Activated CD4-positive, CD25-positive, alpha-beta regulatory T cell treated with anti-CD3 and anti-CD28 coated beads, Interleukin-2, amount 50 U/mL, for 16 hours (primary cell): ENCODE measurements around the gene MRPS18A.
"Not testable (repeated sequence)": the region's sequence is repeated elsewhere in the genome, so short reads cannot be mapped to it uniquely, and the experiment has no call there.

Experiments
- DNase-seq: peaks from one replicate; pipeline ENCODE4 v3.0.0-alpha.2; 2020; ENCODE audit warnings: low read depth, low spot score

Gene MRPS18A

DNA sequence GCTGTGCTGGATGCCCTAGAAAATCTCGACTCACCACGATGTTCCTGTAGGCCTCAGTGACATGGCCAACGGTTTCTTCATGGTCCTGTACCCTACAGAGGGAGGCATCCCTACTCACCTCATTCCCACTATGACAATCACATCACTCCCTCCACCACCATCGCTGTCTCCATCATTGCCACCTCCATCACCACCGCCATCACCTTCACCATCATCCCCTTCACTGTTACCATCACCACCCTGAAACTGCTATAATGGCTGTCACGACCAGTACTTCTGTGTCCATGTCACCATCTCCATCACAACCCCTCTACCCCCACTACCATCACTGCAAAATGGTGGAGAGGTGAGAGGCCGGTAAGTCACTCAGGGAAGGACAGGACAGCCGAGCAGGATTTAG lies 29.8 kb upstream of the MRPS18A start:
- no peak for DNase-seq

DNA sequence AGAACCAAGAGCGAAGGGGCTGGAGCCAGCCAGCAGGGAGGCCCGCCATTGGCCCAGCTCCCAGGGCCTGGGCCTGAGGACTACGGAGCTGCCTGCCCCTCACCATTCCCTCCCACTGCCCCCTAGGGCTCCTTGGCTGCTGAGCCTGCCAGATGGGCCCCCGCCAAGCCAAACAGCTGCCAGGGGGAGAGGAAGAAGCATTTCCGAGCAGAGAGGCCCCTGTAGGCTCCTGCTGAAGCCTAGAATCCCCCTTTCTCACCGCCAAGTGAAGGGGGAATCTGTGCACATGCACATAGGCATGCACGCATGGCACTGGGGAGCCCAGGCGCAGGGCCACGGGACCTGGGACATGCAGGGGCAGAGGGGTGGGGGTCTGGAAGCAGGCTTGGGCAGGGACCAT lies 28.5 kb upstream of the MRPS18A start:
- DNase-seq: no peak

GRCh38 chr6:43715056-43715788 lies 27.6 kb upstream of the MRPS18A start:
- no peak for DNase-seq

- DNase-seq: no peak
Measured at GRCh38 chr6:43714311-43715055, 26.9 kb upstream of the MRPS18A start.

DNA sequence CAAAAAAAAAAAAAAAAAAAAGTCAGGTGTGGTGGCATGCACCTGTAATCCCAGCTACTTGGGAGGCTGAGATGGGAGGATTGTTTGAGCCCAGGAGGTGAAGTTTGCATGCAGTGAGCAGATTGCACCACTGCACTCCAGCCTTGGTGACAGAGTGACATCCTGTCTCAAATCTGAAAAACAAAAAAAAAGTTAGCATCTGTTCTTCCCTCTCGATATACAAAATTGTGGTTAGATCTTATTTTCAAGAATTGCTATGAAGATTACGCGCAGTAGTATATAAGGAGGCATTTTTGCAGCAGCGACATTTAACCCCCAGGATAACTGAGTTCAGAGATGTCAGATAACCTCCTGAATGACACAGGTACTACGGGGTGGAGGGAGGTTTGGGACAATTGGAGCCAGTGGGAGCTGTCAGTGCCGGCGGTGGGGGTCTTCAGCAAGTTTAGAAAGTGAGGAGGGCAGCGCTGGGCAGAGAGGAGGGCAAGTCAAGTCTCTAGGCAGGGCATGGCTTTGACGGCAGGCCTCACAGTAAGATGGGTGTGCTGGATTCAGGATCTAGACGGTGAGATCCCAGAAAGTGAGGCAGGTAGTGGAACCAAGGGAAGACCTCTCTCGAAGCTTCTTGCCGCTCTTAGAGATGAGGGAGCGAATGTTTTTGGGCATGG lies 26.2 kb upstream of the MRPS18A start:
- no peak for DNase-seq

DNA sequence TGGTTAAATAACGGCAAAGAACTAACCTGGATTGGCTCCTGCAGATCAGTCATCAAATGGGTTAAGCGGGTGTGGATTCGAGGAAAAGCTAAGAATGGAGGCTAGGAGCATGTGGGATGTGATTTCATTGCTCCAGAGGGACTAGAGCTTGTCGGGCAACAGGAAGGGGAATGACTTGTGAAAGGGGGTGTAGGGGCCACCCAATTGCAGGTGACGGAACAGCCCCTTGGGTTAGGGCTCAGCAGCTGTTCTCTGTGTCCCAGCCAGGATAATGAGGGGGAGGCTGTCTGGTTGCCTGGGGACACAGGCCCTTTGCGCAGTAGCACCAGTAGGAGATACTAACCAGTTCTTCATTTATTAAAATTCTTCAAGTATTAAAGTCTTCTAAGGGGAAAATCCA lies 25.0 kb upstream of the MRPS18A start:
- no peak for DNase-seq

DNA sequence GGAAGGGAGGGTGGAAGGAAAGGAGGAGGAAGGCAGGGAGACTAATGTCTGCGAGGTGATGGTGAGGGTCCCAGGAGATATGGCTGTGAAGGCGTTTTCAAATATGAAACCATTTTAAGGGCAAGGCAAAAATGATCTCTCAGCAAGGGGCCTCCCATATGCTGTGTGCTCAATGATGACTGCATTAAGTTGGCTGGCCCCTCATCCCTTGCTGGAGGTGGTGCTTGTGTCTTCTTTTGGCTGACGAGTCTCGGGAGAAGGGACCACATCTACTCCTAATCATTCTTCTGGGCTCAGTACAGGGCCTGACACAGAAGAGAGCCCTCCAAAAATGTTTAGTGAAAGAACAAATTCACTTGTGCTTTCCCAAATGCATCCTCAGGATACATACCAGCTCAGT lies 23.0 kb upstream of the MRPS18A start:
- DNase-seq: no peak

- no peak for DNase-seq
Measured at GRCh38 chr6:43709654-43710303, 22.2 kb upstream of the MRPS18A start.

- DNase-seq: no peak
Measured at GRCh38 chr6:43708860-43709653, 21.5 kb upstream of the MRPS18A start.

- DNase-seq: no peak
Measured at GRCh38 chr6:43707767-43708166, 20.2 kb upstream of the MRPS18A start.

GRCh38 chr6:43707269-43707668 lies 19.7 kb upstream of the MRPS18A start:
- no peak for DNase-seq

- no peak for DNase-seq
Measured at GRCh38 chr6:43706788-43707187, 19.2 kb upstream of the MRPS18A start.

DNA sequence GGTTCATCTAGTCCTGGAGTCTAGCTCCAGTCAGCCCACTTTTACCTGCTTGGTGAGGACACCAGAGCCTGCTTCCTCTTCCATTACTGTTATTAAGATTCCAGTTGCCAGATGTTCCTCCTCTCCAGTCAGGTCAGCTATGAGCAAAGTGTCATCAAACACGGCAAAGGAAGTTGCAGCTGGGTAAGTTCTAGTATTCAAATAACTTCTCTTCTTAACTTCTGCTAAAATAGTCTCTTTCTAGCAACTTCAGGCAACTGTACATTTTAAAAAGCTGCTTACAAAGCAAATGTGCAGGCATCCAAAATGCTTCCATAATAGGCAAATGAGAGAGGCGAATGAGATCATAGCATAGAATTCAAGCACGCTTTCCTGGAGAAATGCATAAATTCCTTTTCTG lies 18.4 kb upstream of the MRPS18A start:
- no peak for DNase-seq

- no peak for DNase-seq
Measured at GRCh38 chr6:43703512-43704429, 16.2 kb upstream of the MRPS18A start.

DNA sequence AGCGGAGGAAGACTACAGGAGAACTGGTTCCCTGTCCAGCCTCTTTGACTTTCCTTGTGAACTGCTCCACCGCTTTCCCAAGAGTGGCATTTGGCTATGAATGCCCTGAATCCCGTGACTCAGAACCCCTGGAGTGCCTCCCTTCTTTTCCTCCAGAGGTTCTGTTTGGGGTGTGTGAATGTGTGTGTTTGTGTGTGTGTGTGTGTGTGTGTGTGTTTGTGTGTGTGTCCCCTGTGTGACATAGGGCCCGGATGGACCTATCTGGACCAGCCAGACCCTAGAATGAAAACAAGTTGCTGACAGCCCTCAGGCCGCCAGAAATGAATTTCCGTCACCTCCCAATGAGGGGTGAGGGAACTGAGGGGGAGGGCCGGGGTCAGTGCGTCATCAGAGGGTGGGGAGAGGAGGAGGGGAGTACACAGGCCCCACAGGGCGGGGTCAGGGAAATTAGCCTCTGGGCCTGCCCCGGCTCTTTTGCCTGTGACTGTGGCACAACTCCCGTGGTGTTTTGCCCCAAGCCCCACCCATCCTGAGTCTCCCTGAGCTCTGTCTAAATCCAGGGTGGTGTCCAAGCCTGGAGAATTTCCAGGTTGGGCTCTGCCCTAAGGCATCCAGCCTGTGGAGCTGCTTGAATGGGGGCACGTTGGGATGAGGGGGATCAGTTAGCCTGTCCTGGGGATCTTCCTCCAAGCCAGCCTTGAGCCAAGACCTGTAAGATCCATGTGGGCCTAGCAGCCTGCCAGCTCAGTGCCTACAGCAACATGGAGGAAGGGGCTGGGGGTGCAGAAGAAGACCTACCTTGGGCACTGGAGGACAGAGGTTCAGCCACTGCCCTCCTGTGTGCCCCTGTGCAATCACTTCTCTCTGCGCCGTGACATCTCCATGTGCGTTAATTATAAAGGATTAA lies 15.2 kb upstream of the MRPS18A start:
- no peak for DNase-seq

DNA sequence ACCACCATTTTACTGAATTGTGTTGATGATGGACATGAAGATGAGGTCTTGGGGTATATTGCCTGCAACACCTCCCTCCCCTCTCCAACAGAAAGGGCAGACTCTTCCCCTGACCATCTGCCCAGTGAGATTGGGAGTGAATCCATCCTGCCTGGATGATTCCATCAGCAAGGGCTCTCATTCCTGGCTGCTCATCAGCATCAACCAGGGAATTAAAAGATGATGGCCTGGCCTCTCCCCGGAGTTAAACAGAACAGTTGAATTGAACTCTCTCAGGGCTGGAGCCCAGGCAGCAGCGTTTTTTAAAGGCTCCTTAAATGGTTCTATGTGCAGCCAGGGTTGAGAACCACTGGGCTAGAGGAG lies 14.6 kb upstream of the MRPS18A start:
- DNase-seq: no peak

DNA sequence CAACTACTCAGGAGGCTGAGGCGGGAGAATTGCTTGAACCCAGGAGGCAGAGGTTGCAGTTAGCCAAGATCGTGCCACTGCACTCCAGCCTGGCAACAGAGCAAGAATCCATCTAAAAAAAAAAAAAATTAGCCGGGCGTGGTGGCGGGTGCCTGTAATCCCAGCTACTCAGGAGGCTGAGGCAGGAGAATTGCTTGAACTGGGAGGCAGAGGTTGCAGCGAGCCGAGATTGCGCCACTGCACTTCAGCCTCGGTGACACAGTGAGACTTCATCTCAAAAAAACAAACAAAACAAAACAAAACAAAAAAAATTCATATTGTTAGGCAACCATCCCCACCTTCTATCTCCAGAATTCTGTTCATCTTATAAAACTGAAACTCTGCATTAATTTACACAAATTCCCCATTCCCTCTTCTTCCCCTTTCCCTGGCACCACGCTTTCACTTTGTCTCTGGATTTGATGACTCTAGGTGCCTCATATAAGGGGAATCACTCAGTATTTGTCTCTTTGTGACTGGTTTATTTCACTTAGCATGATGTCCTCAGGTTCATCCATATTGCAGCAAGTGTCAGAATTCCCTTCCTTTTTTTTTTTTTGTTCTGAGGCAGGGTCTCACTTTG lies 13.5 kb upstream of the MRPS18A start:
- DNase-seq: not testable (repeated sequence)

DNA sequence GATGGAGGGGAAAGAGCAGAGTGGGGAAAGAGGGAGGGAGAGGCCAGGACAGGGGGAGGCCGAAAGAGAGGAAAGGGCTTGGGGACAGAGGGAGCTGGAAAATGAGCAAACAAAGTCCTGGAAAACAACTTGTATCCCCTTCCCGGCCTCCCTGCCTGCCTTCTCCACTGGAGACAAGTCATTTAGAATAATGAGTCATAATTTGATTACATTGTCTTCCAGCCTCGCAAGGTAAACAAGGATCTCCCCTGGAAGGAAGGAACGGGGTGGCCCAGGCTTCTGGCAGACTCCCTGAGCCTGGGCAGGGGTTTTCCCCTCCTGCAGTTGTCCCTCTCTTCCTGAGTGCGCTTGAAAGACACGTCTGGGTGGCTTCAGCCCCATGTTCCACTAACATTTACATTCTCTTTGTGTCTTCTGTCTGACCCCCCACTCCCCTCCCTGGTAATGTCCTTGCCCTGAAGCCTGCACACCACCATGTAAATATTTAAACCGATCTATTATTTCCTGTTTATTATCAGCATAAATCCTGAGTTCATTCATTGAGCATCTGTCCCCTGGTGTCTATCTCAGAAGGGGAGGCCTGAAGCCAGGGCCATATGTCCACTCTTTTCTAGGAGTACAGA lies 12.1 kb upstream of the MRPS18A start:
- DNase-seq: no peak
